ENCODE results near the gene HARBI1. TPM values are rescaled to one million over a fixed set of nuclear protein-coding genes. Genes with fewer than 3 reads are reported as not detected.

The HARBI1 gene
- total RNA-seq, 1 donor from 2014 or later, result 4.3 TPM

DNA sequence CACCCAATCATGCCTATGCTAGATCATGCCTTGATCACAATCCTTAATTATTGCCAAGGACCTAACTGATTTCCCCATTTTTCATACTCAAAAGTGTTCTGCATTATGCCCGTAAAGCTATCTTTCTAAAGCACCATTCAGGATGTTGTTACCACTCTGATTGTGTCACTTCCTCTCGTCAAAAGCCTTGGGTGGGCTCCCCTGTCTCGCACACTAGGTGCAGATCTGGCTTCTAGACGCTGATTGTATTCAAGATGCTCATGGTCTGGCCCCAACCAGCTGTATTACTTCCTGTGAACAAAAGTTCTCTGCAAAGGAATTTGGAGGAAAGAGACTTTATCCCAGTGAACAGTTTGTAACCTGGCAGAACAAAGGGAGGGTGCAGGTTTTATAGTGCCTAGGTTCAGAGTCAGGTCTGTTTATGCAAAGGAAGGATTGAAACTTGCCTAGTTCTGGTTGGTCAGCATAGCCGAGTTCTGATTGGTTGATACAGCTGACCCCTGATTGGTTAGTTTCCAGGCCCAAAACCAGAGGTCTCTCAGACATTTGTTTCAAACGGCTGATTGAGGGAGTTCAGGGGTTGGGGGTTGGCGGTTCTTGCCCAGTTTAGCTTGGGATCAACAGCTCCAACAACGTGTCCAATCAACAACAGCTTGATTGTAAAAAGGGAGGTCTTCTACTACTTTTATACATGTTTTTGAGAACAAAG is 25.8 kb upstream of the HARBI1 start:
- no peak overlapping the region for H3K27ac Mint-ChIP-seq

DNA sequence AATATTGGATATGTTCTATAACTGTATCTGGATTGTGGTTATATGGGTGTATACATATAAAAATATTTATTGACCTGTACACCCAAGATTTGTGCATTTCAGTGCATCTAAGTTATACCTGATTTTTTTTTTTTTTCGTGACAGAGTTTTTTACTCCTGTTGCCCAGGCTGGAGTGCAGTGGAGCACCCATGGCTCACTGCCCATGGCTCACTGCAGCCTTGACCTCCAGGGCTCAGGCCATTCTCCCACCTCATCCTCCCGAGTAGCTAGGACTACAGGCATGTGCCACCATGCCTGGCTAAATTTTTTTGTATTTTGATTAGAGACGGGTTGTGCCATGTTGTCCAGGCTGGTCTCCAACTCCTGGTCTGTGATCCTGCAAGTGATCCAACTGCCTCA is 24.6 kb upstream of the HARBI1 start:
- peaks cover 5% of the 10 kb centered on the region for H3K9me3 Mint-ChIP-seq
- DNase-seq, result no peak
- no peak overlapping the region for H3K4me3 Mint-ChIP-seq
- peaks cover 41% of the 10 kb centered on the region for H3K36me3 Mint-ChIP-seq (ENCODE audit: low read depth)
- intact Hi-C loops (cut with micrococcal nuclease), result no loop called here
- no peak overlapping the region for H3K27ac Mint-ChIP-seq
- H3K27me3 Mint-ChIP-seq, result no peaks in the 10 kb centered on the region
- peaks cover 5% of the 10 kb centered on the region for H3K4me1 Mint-ChIP-seq

More for the DNA sequence above, 25.8 kb upstream of the HARBI1 start:
- H3K9me3 Mint-ChIP-seq, result peaks cover 5% of the 10 kb centered on the region
- H3K4me3 Mint-ChIP-seq, result no peak overlapping the region
- H3K4me1 Mint-ChIP-seq, result peaks cover 5% of the 10 kb centered on the region
- H3K36me3 Mint-ChIP-seq (ENCODE audit: low read depth), result peaks cover 42% of the 10 kb centered on the region
- no peak for DNase-seq
- intact Hi-C loops (cut with micrococcal nuclease), result no loop called here
- H3K27me3 Mint-ChIP-seq, result no peaks in the 10 kb centered on the region

DNA sequence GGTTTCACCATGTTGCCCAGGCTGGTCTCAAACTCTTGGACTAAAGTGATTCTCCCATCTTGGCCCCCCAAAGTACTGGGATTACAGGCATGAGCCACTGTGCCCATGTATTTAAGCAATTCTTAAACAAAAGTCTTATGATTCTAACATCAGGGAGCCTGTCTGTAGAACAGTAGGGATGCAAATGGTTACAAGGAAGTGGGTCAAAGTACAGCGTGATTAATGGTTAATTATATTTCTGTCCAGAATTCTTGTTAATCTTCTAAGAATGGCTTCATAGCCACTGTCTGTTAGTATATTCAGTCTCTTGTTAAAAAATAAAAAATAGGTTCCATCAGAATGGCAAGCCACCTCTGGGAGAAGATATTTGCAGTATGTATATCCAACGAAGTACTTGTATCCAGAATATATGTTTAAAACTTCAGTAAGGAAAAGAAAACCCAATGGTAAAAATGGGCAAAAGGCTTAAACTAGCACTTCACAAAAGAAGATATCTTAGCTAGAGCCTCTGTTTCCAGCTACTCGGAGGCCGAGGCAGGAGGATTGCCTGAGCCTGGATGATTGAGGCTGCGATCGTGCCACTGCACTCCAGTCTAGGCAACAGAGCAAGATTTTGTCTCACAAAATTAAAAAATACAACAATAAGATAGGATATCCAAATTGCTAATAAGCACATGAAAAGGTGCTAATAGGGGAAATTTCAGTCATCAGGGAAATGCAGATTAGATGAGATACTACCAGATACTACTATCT is 23.2 kb upstream of the HARBI1 start:
- intact Hi-C loops (cut with micrococcal nuclease), result no loop called here
- DNase-seq, result no peak
- peaks cover 5% of the 10 kb centered on the region for H3K4me1 Mint-ChIP-seq
- no peak overlapping the region for H3K4me3 Mint-ChIP-seq
- no peaks in the 10 kb centered on the region for H3K27me3 Mint-ChIP-seq
- peaks cover 36% of the 10 kb centered on the region for H3K36me3 Mint-ChIP-seq (ENCODE audit: low read depth)
- no peak overlapping the region for H3K27ac Mint-ChIP-seq
- H3K9me3 Mint-ChIP-seq, result peaks cover 5% of the 10 kb centered on the region

DNA sequence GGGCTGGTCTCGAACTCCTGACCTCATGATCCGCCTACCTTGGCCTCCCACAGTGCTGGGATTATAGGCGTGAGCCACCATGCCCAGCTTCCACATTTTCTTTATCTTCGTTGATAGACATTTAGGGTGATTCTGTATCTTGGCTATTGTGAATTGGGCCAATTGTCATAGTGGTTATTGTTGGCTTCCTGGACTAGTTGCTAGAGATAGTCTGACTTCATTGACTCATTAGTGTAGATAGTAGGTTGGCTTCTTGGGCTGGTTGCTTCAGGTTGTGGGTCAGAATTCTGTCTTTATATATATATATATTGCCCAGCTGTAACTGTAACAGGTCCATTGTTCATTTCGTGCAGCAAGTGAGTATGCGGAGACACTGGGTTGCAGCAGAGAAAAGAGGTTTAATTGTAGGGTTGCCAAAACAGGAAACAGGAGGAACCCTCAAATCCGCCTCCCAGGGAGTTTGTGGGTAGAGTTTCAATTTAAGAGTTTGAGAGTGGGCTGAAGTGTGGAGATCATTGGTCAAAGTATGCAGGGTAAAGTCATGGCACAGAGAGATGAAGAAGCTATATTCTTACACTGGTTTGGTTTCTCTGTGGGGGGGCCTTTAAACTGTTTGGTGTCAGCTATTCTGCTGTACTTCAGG is 22.3 kb upstream of the HARBI1 start:
- peaks cover 32% of the 10 kb centered on the region for H3K36me3 Mint-ChIP-seq (ENCODE audit: low read depth)

DNA sequence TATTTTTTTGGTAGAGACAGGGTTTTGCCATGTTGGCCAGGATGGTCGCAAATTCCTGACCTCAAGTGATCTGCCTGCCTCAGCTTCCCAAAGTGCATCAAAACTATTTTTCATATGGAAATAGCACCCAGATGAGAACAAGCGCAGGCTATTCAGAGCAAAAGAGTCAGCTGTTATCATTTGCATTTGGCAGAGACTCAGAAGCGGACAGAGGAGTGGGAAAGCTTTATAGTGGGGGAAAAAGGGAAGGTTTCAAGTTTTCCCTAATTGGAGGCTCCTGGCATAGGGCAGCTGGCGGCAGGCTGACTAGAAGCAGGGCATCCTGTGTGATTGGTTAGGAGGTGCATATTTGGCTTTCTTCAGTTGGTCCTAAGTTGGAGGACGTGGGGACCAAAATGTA is 20.5 kb upstream of the HARBI1 start:
- H3K27ac Mint-ChIP-seq, result no peak overlapping the region

More for the DNA sequence above, 22.3 kb upstream of the HARBI1 start:
- intact Hi-C loops (cut with micrococcal nuclease), result no loop called here
- Mint-ChIP-seq H3K27me3 (no peaks in the 10 kb centered on the region), H3K9me3 (peaks cover 5% of the 10 kb centered on the region), H3K4me1 (peaks cover 5% of the 10 kb centered on the region), H3K27ac (no peak overlapping the region), H3K4me3 (no peak overlapping the region)
- no peak for DNase-seq

DNA sequence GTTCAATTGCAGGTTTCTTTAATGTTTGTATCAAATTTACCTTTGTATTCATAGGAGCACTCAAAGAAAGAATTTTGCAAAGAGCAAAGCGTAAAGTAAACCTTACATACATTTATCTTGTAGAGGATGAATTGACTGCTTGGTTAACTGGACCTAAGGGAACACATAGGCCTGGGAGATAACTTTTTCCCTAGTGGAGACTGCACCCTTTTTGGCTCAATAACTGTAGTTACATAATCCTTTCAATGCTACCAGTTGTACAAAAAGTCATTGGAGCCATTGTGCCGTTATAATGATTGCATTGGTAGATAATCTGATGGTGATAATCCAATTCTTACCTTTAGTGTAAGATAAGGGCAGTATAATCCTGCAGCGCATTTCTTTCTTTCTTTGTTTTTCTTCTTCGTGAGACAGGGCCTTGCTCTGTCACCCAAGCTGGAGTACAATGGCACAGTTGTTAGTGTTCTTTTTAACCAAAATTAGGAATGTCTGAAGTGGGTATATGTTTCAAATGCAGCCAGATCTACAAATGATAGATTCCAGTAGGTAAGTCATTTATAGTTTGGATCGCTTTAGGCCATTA is 18.6 kb upstream of the HARBI1 start:
- H3K9me3 Mint-ChIP-seq, result peaks cover 5% of the 10 kb centered on the region
- H3K4me1 Mint-ChIP-seq, result peaks cover 10% of the 10 kb centered on the region
- no peak overlapping the region for H3K27ac Mint-ChIP-seq
- intact Hi-C loops (cut with micrococcal nuclease), result no loop called here
- peaks cover 27% of the 10 kb centered on the region for H3K36me3 Mint-ChIP-seq (ENCODE audit: low read depth)
- H3K27me3 Mint-ChIP-seq, result no peaks in the 10 kb centered on the region
- no peak overlapping the region for H3K4me3 Mint-ChIP-seq
- DNase-seq, result no peak

More for the DNA sequence above, 20.5 kb upstream of the HARBI1 start:
- Mint-ChIP-seq H3K36me3 (ENCODE audit: low read depth) (peaks cover 28% of the 10 kb centered on the region), H3K27me3 (no peaks in the 10 kb centered on the region), H3K4me1 (peaks cover 8% of the 10 kb centered on the region), H3K9me3 (peaks cover 5% of the 10 kb centered on the region), H3K4me3 (no peak overlapping the region)
- DNase-seq, result no peak
- intact Hi-C loops (cut with micrococcal nuclease), result no loop called here

DNA sequence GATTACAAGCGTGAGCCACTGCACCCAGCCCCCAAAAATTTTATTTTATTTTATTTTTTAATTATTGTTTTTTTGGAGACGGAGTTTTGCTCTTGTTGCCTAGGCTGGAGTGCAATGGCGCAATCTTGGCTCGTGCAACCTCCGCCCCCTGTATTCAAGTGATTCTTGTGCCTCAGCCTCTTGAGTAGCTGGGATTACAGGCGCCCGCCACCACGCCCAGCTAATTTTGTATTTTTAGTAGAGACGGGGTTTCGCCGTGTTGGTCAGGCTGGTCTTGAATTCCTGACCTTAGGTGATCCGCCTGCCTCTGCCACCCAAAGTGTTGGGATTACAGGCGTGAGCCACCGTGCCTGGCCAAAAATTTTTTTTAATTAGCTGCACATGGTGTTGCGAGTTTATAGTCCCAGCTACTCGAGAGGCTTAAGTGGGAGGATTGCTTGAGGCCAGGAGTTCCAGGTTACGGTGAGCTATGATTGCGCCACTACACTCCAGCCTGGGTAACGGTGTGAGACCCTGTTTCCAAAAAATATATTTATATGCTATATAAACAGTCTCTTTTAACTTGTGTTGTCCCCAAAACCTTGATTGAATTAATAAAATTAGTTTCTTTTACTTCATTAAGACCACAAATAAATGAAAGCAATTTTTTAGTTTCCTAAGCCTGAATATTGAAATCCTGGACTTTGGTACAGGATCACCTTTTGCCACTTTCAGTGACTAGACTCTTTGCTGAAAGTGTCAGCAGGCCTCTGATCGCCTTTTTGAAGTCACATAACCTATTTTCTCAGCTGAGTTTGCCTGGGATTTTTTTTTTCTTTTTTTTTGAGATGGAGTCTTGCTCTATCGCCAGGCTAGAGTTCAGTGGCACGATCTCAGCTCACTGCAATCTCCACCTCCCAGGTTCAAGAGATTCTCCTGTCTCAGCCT is 16.5 kb upstream of the HARBI1 start:
- Mint-ChIP-seq H3K4me3 (no peak overlapping the region), H3K27ac (no peak overlapping the region), H3K27me3 (no peaks in the 10 kb centered on the region), H3K36me3 (ENCODE audit: low read depth) (peaks cover 19% of the 10 kb centered on the region), H3K4me1 (peaks cover 5% of the 10 kb centered on the region), H3K9me3 (no peaks in the 10 kb centered on the region)
- intact Hi-C loops (cut with micrococcal nuclease), result no loop called here
- no peak for DNase-seq

DNA sequence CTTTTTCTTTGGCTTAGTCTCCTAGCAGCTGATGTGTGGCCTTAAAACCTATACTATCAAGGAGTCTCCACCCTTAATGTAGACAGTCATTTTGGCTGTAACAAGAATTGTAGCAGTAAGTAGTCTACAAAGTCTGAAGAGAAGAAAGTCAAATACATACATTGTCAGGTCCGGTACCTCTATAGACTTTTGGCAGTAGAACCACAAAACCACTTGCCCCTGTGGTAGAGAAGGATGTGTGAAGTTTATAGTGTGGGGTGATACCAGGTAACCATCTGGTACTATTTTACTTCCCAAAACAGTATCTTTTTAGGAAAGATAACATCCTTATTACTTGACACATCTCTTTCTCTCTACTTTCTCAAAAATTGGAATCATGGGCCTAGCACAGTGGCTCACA is 15.5 kb upstream of the HARBI1 start:
- H3K36me3 Mint-ChIP-seq (ENCODE audit: low read depth), result peaks cover 15% of the 10 kb centered on the region
- no peak overlapping the region for H3K4me3 Mint-ChIP-seq
- no peaks in the 10 kb centered on the region for H3K27me3 Mint-ChIP-seq
- no peak for DNase-seq
- peaks cover 5% of the 10 kb centered on the region for H3K4me1 Mint-ChIP-seq
- H3K27ac Mint-ChIP-seq, result no peak overlapping the region
- no peaks in the 10 kb centered on the region for H3K9me3 Mint-ChIP-seq
- intact Hi-C loops (cut with micrococcal nuclease), result no loop called here

DNA sequence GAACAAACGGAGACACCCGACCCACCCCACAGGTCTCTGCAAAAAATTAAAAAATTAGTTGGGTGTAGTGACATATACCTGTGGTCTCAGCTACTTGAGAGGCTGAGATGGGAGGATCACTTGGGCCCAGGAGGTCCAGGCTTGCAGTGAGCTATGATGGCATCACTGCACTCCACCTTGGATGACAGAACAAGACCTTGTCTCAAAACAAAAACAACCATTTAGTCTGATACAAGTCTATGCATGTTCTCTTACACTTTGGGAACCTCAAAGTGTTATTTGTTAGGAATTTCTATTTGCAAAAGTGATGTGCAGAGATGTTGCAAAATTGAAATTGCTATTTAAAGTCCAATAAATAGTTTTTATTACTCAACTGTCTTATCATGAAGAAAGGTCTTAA is 14.6 kb upstream of the HARBI1 start:
- peaks cover 14% of the 10 kb centered on the region for H3K36me3 Mint-ChIP-seq (ENCODE audit: low read depth)
- intact Hi-C loops (cut with micrococcal nuclease), result no loop called here
- H3K27me3 Mint-ChIP-seq, result no peaks in the 10 kb centered on the region
- H3K9me3 Mint-ChIP-seq, result no peaks in the 10 kb centered on the region
- peaks cover 5% of the 10 kb centered on the region for H3K4me1 Mint-ChIP-seq
- no peak overlapping the region for H3K4me3 Mint-ChIP-seq
- no peak for DNase-seq
- H3K27ac Mint-ChIP-seq, result no peak overlapping the region

DNA sequence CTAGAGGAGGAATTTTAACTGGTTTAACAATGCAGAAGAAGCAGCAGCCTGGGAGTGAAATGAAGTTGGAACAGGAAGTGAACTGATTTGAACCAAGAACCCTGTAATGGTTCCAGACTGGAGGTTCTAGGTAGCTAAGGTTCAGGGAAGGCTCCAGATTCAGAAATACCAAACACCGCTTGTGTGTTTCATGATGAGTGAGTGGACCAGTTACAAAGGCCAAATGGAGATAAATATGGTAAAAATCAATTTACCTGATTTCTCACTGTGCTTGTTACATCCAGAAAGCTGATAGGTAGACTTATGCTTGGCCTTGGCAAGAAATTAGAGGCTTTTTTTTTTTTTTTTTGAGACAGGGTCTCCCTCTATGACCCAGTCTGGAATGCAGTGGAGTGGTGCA is 13.2 kb upstream of the HARBI1 start:
- H3K4me1 Mint-ChIP-seq, result peaks cover 5% of the 10 kb centered on the region
- no peak for DNase-seq
- no peak overlapping the region for H3K4me3 Mint-ChIP-seq
- no peak overlapping the region for H3K27ac Mint-ChIP-seq
- peaks cover 20% of the 10 kb centered on the region for H3K36me3 Mint-ChIP-seq (ENCODE audit: low read depth)
- H3K27me3 Mint-ChIP-seq, result no peaks in the 10 kb centered on the region
- intact Hi-C loops (cut with micrococcal nuclease), result no loop called here
- H3K9me3 Mint-ChIP-seq, result no peaks in the 10 kb centered on the region

DNA sequence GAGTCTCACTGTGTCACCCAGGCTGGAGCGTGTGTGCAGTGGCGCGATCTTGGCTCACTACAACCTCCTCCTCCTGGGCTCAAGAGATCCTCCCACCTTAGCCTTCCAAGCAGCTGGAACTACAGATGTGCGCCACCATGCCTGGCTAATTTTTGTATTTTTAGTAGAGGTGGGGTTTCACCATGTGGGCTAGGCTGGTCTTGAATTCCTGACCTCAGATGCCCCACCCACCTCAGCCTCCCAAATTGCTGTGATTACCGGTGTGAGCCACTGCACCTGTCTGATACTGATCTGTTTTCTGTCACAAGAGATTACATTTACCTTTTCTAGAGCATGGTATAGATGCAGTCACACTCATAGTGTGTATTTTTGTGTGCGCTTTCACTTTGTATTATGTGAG is 11.9 kb upstream of the HARBI1 start:
- Mint-ChIP-seq H3K9me3 (no peaks in the 10 kb centered on the region), H3K36me3 (ENCODE audit: low read depth) (peaks cover 23% of the 10 kb centered on the region), H3K4me3 (no peak overlapping the region), H3K4me1 (peaks cover 5% of the 10 kb centered on the region), H3K27me3 (no peaks in the 10 kb centered on the region), H3K27ac (no peak overlapping the region)
- DNase-seq, result no peak
- intact Hi-C loops (cut with micrococcal nuclease), result no loop called here

DNA sequence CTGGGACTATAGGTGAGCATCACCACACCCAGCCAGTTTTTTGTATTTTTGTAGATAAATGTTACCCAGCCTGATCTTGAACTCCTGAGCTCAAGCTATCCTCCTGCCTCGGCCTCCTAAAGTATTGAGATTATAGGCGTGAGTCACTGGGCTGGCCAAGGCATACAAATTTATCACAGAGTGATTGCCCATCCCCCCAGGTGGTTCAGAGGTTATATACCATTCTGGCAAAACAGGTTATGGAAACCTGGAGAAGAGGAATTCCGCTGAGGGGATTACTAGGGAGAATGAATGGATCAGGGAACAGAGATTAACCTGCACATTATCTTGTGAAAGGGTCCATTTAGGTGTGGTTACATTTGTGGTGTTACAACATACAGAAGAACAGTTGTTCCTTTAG is 8.4 kb upstream of the HARBI1 start:
- Mint-ChIP-seq H3K27me3 (no peaks in the 10 kb centered on the region), H3K36me3 (ENCODE audit: low read depth) (peaks cover 33% of the 10 kb centered on the region), H3K4me1 (peaks cover 11% of the 10 kb centered on the region), H3K27ac (no peak overlapping the region), H3K4me3 (no peak overlapping the region), H3K9me3 (no peaks in the 10 kb centered on the region)
- intact Hi-C loops (cut with micrococcal nuclease), result no loop called here
- no peak for DNase-seq

DNA sequence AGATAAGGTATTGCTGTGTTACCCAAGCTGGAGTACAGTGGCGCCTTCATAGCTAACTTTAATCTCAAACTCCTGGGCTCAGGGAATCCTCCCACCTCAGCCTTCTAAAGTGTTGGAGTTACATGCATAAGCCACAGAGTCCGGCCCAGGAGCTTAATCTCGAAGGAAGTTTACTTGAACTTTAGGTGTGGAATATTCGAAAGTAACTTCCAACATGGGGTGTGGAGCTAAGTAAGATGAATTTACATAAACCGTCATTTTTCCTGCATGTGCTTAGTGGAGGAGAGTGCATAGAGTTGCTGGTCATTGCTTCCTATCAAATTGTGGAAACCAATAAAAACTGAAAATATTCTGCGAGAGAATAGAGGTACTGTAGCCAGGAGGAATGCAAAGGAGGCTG is 1.8 kb upstream of the HARBI1 start:
- intact Hi-C loops (cut with micrococcal nuclease), result loop anchor here (5.0 kb wide), 1 partner anchor 127 kb away; no protein-coding TSS in a partner anchor
- H3K27ac Mint-ChIP-seq, result peak overlapping the region; percentile 60
- H3K36me3 Mint-ChIP-seq (ENCODE audit: low read depth), result peaks cover 18% of the 10 kb centered on the region
- no peaks in the 10 kb centered on the region for H3K27me3 Mint-ChIP-seq
- no peaks in the 10 kb centered on the region for H3K9me3 Mint-ChIP-seq
- H3K4me3 Mint-ChIP-seq, result peak overlapping the region; percentile 93
- DNase-seq, result no peak
- peaks cover 33% of the 10 kb centered on the region for H3K4me1 Mint-ChIP-seq
